Measurements from ENCODE around the gene ELMOD3.

DNA sequence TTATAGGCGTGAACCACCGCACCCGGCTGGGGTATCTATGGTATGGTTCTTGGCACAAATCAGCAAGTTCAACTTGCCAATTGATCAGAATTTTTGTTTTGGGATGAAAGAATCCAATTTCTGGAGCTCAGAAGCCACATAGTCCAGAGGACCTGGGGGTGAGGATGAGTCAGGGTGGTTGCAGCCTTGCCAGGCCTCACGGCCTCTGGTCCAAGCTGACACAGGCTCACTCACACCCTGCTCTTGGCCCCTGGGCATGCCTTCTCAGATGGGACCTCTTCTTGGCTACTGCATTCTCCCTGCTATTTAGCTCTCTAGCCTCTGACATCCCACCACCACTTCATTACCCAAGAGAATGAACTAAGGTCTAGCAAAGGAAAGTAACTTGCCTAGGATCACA lies 39.3 kb downstream of the ELMOD3 start:
- TF ChIP-seq, protein P1, sequence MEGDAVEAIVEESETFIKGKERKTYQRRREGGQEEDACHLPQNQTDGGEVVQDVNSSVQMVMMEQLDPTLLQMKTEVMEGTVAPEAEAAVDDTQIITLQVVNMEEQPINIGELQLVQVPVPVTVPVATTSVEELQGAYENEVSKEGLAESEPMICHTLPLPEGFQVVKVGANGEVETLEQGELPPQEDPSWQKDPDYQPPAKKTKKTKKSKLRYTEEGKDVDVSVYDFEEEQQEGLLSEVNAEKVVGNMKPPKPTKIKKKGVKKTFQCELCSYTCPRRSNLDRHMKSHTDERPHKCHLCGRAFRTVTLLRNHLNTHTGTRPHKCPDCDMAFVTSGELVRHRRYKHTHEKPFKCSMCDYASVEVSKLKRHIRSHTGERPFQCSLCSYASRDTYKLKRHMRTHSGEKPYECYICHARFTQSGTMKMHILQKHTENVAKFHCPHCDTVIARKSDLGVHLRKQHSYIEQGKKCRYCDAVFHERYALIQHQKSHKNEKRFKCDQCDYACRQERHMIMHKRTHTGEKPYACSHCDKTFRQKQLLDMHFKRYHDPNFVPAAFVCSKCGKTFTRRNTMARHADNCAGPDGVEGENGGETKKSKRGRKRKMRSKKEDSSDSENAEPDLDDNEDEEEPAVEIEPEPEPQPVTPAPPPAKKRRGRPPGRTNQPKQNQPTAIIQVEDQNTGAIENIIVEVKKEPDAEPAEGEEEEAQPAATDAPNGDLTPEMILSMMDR (IDR thresholded peaks at IDR 0.05 in 8 of 11, conservative IDR thresholded peaks at IDR 0.05 in 3 of 11): no peak
- no peak for TF ChIP-seq POLR2A (IDR thresholded peaks at IDR 0.05)
